GM18951 (cell line): ENCODE data around the gene CSNK1G1.
"Not testable (repeated sequence)": the region's sequence is repeated elsewhere in the genome, so short reads cannot be mapped to it uniquely, and the experiment has no call there.

Source experiments
- POLR2A ChIP-seq: IDR thresholded peaks from 4 replicates; pipeline ENCODE4 v1.6.1; 2011; ENCODE audit warnings: mild to moderate bottlenecking; ENCODE audit not compliant: insufficient read length, insufficient read depth; ENCODE audit errors: extremely low read depth
- in situ Hi-C: fragments of 300-500 bp; cut with MboI; formaldehyde crosslinking; loops from one replicate; pipeline ENCODE4 v1.12.0; 2022; ENCODE audit warnings: low sequenced_read_pairs, mixed read lengths, inconsistent platforms; ENCODE audit not compliant: unreplicated experiment

Gene CSNK1G1

GRCh38 chr15:64289550-64289949 is 66.4 kb downstream of the CSNK1G1 start:
- in situ Hi-C loops: no loop called here
- no peak for TF ChIP-seq POLR2A

GRCh38 chr15:64288999-64289398 is 67.0 kb downstream of the CSNK1G1 start:
- TF ChIP-seq POLR2A: no peak
- in situ Hi-C loops: no loop called here

- no peak for TF ChIP-seq POLR2A
- in situ Hi-C loops: no loop called here
Observed at GRCh38 chr15:64288577-64288976, 67.4 kb downstream of the CSNK1G1 start.

- TF ChIP-seq POLR2A: no peak
- in situ Hi-C loops: no loop called here
Observed at GRCh38 chr15:64287953-64288352, 68.0 kb downstream of the CSNK1G1 start.

GRCh38 chr15:64286473-64286872 is 69.5 kb downstream of the CSNK1G1 start:
- no peak for TF ChIP-seq POLR2A
- in situ Hi-C loops: no loop called here

GRCh38 chr15:64285871-64286270 is 70.1 kb downstream of the CSNK1G1 start:
- TF ChIP-seq POLR2A: no peak
- in situ Hi-C loops: no loop called here

GRCh38 chr15:64285150-64285549 is 70.8 kb downstream of the CSNK1G1 start:
- in situ Hi-C loops: no loop called here
- TF ChIP-seq POLR2A: no peak

GRCh38 chr15:64284042-64284441 is 71.9 kb downstream of the CSNK1G1 start:
- in situ Hi-C loops: no loop called here
- no peak for TF ChIP-seq POLR2A

GRCh38 chr15:64282701-64283100 is 73.3 kb downstream of the CSNK1G1 start:
- TF ChIP-seq POLR2A: no peak

GRCh38 chr15:64279131-64279530 is 76.8 kb downstream of the CSNK1G1 start:
- in situ Hi-C loops: no loop called here
- TF ChIP-seq POLR2A: no peak

More at GRCh38 chr15:64282701-64283100, 73.3 kb downstream of the CSNK1G1 start:
- in situ Hi-C loops: no loop called here

- in situ Hi-C loops: no loop called here
- TF ChIP-seq POLR2A: no peak
Observed at GRCh38 chr15:64275934-64276333, 80.0 kb downstream of the CSNK1G1 start.

- TF ChIP-seq POLR2A: no peak
- in situ Hi-C loops: no loop called here
Observed at GRCh38 chr15:64274341-64274950, 81.5 kb downstream of the CSNK1G1 start.

- in situ Hi-C loops: no loop called here
- TF ChIP-seq POLR2A: no peak
Observed at GRCh38 chr15:64267331-64267973, 88.5 kb downstream of the CSNK1G1 start.

GRCh38 chr15:64265188-64265587 is 90.8 kb downstream of the CSNK1G1 start:
- in situ Hi-C loops: not testable (repeated sequence)
